Measurements from ENCODE around the gene LHFPL4. TPM values are rescaled to one million over a fixed set of nuclear protein-coding genes. Genes with fewer than 3 reads are reported as not detected.

LHFPL4 gene
- total RNA-seq, 1 experiment from 2014 or later, result not detected

DNA sequence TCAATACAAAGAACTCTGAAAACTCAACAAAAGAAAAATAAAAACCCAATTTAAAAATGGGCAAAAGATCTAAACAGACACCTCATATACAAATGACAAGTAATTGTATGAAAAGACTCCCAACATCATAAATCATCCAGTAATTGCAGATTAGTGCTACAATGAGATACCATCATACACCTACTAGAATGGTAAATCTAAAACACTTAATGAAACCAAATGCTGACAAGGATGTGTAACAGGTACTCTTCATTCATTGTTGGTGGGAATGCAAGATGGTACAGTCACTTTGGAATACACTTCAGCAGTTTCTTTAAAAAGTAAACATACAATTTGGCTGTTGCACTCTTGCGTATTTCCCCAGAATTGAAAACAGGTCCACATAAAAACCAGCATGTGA lies 68.4 kb downstream of the LHFPL4 start:
- CTCF ChIA-PET, result no interaction called here
- no peaks in the 10 kb centered on the region for H3K4me1 ChIP-seq (ENCODE audit: insufficient read depth, low read length, poor library complexity, severe bottlenecking)
- no TSS peak for BruUV-seq (replicated peaks)
- no peak for TF ChIP-seq CTCF (conservative IDR thresholded peaks at IDR 0.05; ENCODE audit: low read depth, low read length)
- no peak for TF ChIP-seq EZH2 (IDR thresholded peaks at IDR 0.05; ENCODE audit: borderline replicate concordance, low read depth, low read length, poor library complexity, severe bottlenecking)
- intact Hi-C loops (cut with micrococcal nuclease; ENCODE audit: unreplicated experiment), result no loop called here
- POLR2A ChIA-PET (ENCODE audit: low non-redundant PET), result no interaction called here
- peaks cover 12% of the 10 kb centered on the region for H3K36me3 ChIP-seq (ENCODE audit: insufficient read depth, low read length, poor library complexity, severe bottlenecking)
- H3K9me3 ChIP-seq (ENCODE audit: low read depth, low read length, poor library complexity, severe bottlenecking), result no peaks in the 10 kb centered on the region
- no peak overlapping the region for H3K4me3 ChIP-seq (ENCODE audit: low read depth, low read length, poor library complexity, severe bottlenecking)
- H3K27me3 ChIP-seq (replicated peaks; ENCODE audit: insufficient read depth, low read depth, low read length, poor library complexity), result no peaks in the 10 kb centered on the region
- H3K27ac ChIP-seq (ENCODE audit: low read depth, low read length, poor library complexity, severe bottlenecking), result no peak overlapping the region
- no peak for DNase-seq (ENCODE audit: low spot score)

GRCh38 chr3:9480265-9480664 lies 73.4 kb downstream of the LHFPL4 start:
- no peaks in the 10 kb centered on the region for H3K9me3 ChIP-seq (ENCODE audit: low read depth, low read length, poor library complexity, severe bottlenecking)
- no TSS peak for BruUV-seq (replicated peaks)
- H3K4me3 ChIP-seq (ENCODE audit: low read depth, low read length, poor library complexity, severe bottlenecking), result no peak overlapping the region
- POLR2A ChIA-PET (ENCODE audit: low non-redundant PET), result interaction anchor here (0.6 kb wide), 1 partner anchor 28 kb away, joined by 3 read pairs; no protein-coding TSS in a partner anchor
- TF ChIP-seq EZH2 (IDR thresholded peaks at IDR 0.05; ENCODE audit: borderline replicate concordance, low read depth, low read length, poor library complexity, severe bottlenecking) (no peak), CTCF (conservative IDR thresholded peaks at IDR 0.05; ENCODE audit: low read depth, low read length) (no peak)
- H3K4me1 ChIP-seq (ENCODE audit: insufficient read depth, low read length, poor library complexity, severe bottlenecking), result no peaks in the 10 kb centered on the region
- intact Hi-C loops (cut with micrococcal nuclease; ENCODE audit: unreplicated experiment), result no loop called here
- no peak for DNase-seq (ENCODE audit: low spot score)
- H3K27ac ChIP-seq (ENCODE audit: low read depth, low read length, poor library complexity, severe bottlenecking), result no peak overlapping the region
- CTCF ChIA-PET, result no interaction called here
- H3K36me3 ChIP-seq (ENCODE audit: insufficient read depth, low read length, poor library complexity, severe bottlenecking), result peaks cover 53% of the 10 kb centered on the region
- H3K27me3 ChIP-seq (replicated peaks; ENCODE audit: insufficient read depth, low read depth, low read length, poor library complexity), result no peaks in the 10 kb centered on the region

- H3K4me3 ChIP-seq (ENCODE audit: low read depth, low read length, poor library complexity, severe bottlenecking), result no peak overlapping the region
- no TSS peak for BruUV-seq (replicated peaks)
- ChIA-PET CTCF (no interaction called here), POLR2A (ENCODE audit: low non-redundant PET) (no interaction called here)
- H3K36me3 ChIP-seq (ENCODE audit: insufficient read depth, low read length, poor library complexity, severe bottlenecking), result peaks cover 82% of the 10 kb centered on the region
- H3K27me3 ChIP-seq (replicated peaks; ENCODE audit: insufficient read depth, low read depth, low read length, poor library complexity), result no peaks in the 10 kb centered on the region
- no peak for TF ChIP-seq CTCF (conservative IDR thresholded peaks at IDR 0.05; ENCODE audit: low read depth, low read length)
- TF ChIP-seq EZH2 (IDR thresholded peaks at IDR 0.05; ENCODE audit: borderline replicate concordance, low read depth, low read length, poor library complexity, severe bottlenecking), result no peak
- intact Hi-C loops (cut with micrococcal nuclease; ENCODE audit: unreplicated experiment), result loop anchor here (5.0 kb wide), 1 partner anchor 40 kb away; no protein-coding TSS in a partner anchor
- DNase-seq (ENCODE audit: low spot score), result no peak
- no peak overlapping the region for H3K27ac ChIP-seq (ENCODE audit: low read depth, low read length, poor library complexity, severe bottlenecking)
- no peaks in the 10 kb centered on the region for H3K4me1 ChIP-seq (ENCODE audit: insufficient read depth, low read length, poor library complexity, severe bottlenecking)
- no peaks in the 10 kb centered on the region for H3K9me3 ChIP-seq (ENCODE audit: low read depth, low read length, poor library complexity, severe bottlenecking)
Observed at GRCh38 chr3:9476935-9477334, 76.7 kb downstream of the LHFPL4 start.

All from A673 (cell line).